Astrocyte of the spinal cord (primary cell): ENCODE measurements around the gene STRN3.
A peak's percentile ranks its signal among the peaks of the same experiment; 100 is the strongest.
"Not testable (repeated sequence)": the region's sequence is repeated elsewhere in the genome, so short reads cannot be mapped to it uniquely, and the experiment has no call there.

ENCODE experiments used
- DNase-seq: peaks from one replicate; pipeline ENCODE4 v3.0.0; 2011; ENCODE audit warnings: low read depth, low spot score
- H3K4me3 ChIP-seq: 2 replicates; pipeline ENCODE4 v1.5.1; 2011; ENCODE audit warnings: low read depth, mild to moderate bottlenecking, low read length, moderate library complexity
- CTCF ChIP-seq: IDR thresholded peaks from 2 replicates; pipeline ENCODE4 v1.5.1; 2012; ENCODE audit warnings: low read depth, mild to moderate bottlenecking, low read length, inconsistent platforms
- in situ Hi-C: cut with HindIII; loops from 2 replicates; pipeline ENCODE4 v1.10.0; 2017; ENCODE audit warnings: low sequenced_read_pairs

STRN3 gene

GRCh38 chr14:30972882-30973582 lies 53.1 kb downstream of the STRN3 start:
- no peak overlapping the region for H3K4me3 ChIP-seq
- no peak for TF ChIP-seq CTCF
- DNase-seq: no peak
- in situ Hi-C loops: no loop called here

DNA sequence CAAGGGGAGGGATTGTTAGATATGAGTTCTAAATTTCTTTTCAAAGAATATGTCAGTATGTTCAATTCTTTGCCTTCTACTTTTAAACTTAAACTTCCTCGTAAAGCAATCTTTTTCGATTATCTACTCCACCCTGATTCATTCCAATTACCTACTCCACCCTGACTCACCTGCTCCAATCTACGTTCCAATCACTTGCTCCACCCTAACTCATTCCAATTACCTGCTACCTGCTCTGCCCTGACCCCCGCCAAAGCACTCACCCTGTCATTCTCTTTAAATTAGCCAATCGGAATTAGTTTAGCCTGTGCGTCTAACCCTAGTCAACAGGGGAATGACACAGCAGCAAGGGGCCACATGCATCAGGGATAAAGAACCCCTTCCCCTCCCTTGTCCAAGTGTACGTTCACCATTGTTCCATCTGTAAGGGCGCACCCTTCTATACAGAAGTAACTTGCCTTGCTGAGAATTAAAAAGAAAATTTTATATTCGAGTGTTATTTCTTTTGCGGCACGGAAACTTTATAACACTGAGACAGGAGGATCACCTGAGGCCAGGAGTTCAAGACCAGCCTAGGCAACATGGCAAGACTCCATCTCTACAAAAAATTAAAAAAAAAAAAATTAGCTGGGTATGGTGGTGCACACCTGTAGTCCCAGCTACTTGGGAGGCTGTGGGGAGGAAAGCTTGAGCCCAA lies 54.0 kb downstream of the STRN3 start:
- H3K4me3 ChIP-seq, in situ Hi-C loops, DNase-seq: not testable (repeated sequence)

- no peak for DNase-seq
- no peak overlapping the region for H3K4me3 ChIP-seq
- in situ Hi-C loops: no loop called here
- TF ChIP-seq CTCF: no peak
Measured at GRCh38 chr14:30971586-30971985, 54.6 kb downstream of the STRN3 start.

DNA sequence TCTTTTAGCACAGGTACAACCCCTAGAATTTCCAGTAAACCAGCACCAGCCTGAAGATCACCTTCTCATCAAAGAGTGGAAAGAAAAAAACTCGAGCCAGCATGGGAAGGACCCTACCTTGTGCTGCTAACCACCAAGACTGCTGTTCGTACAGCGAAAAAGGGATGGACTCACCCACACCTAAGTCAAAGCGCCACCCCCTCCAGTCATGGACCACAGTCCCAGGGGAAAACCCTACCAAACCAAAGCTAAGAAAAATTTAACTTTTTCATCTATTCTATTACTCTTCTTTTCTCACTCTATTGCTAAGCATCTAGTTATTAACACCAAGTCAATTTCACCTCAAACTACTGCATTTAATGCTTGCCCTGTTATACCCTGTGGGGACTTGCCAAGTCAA lies 56.4 kb downstream of the STRN3 start:
- in situ Hi-C loops, DNase-seq: not testable (repeated sequence)

DNA sequence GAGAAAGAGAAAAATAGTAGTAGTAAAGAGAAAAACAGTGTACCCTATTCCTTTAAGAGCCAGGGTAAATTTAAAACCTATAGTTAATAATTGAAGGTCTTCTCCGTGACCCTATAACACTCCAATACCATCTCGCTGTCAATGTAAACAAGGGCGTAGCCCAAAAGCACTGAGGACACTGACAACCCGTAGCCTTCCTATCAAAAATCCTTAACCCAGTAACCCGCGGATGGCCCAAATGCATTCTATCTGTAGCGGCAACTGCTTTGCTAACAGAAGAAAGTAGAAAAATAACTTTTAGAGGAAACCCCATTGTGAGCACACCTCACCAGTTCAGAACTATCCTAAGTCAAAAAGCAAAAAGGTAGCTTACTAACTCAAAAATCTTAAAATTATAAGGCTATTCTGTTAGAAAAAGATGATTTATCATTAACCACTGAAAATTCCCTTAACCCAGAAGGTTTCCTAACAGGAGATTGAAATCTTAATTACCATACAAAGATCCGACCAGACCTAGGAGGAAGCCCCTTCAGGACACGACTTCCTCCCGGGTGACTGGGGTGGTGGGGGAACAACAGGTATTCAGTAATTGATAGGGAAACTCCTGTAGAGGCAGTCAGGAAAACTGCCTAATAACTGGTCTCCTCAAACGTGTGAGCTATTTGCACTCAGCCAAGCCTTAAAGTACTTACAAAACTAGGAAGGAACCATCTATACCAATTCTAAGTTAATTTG lies 58.6 kb downstream of the STRN3 start:
- in situ Hi-C loops, DNase-seq, H3K4me3 ChIP-seq: not testable (repeated sequence)

More for the DNA sequence above, 56.4 kb downstream of the STRN3 start:
- not testable (repeated sequence) for H3K4me3 ChIP-seq

- peak; percentile 68 for DNase-seq
- no peak overlapping the region for H3K4me3 ChIP-seq
- no peak for TF ChIP-seq CTCF
- in situ Hi-C loops: no loop called here
Measured at GRCh38 chr14:30966415-30967363, 59.5 kb downstream of the STRN3 start.

DNA sequence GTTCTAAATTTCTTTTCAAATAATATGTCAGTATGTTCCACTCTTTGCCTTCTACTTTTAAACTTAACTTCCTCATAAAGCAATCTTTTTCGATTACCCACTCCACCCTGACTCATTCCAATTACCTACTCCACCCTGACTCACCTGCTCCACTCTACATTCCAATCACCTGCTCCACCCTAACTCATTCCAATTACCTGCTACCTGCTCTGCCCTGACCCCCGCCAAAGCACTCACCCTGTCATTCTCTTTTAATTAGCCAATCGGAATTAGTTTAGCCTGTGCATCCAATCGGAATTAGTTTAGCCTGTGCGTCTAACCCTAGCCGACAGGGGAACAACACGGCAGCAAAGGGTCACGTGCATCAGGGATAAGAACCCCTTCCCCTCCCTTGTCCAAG lies 60.3 kb downstream of the STRN3 start:
- in situ Hi-C loops, H3K4me3 ChIP-seq, DNase-seq: not testable (repeated sequence)

DNA sequence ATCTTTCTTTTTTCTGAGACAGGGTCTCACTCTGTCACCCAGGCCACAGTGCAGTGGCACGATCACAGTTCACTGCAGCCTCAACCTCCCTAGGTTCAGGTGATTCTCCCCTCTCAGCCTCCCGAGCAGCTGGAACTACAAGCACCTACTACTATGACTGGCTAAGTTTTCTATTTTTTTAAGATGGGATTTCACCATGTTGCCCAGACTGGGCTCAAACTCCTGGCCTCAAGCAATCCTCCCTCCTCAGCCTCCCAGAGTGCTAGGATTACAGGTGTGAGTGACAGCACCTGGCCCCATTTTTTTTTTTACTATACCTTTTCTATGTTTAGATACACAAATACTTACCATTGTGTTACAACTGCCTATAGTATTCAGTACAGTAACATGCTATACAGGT lies 63.6 kb downstream of the STRN3 start:
- in situ Hi-C loops, H3K4me3 ChIP-seq, DNase-seq: not testable (repeated sequence)
